Sigmoid colon (tissue), 4 donors: ENCODE data around the gene SND1.

ENCODE experiments used
- CTCF ChIP-seq, 4 experiments: fragments of 450-650 bp in 3 of 4; fragments of 200-600 bp in 1 of 4; IDR thresholded peaks; one replicate each; pipeline ENCODE4 v1.5.1; 2016 to 2019; ENCODE audit warnings: antibody characterized with exemption in 4 of 4, mild to moderate bottlenecking in 3 of 4, moderate library complexity in 2 of 4
- EP300 ChIP-seq, 4 donors: sonication (generic); formaldehyde crosslinking; IDR thresholded peaks; one replicate each; pipeline ENCODE4 v1.6.1; 2017; ENCODE audit warnings: antibody characterized with exemption in 4 of 4
- POLR2A ChIP-seq, 2 donors: fragments of 450-650 bp; IDR thresholded peaks; one replicate each; pipeline ENCODE4 v1.6.1; 2016; ENCODE audit warnings: antibody characterized with exemption in 2 of 2, mild to moderate bottlenecking in 2 of 2, moderate library complexity in 2 of 2
- POLR2AphosphoS5 ChIP-seq, 4 donors: sonication (generic); formaldehyde crosslinking; IDR thresholded peaks; one replicate each; pipeline ENCODE4 v1.6.1; 2017; ENCODE audit warnings: antibody characterized with exemption in 4 of 4

GRCh38 chr7:127880454-127880853 lies 228.5 kb downstream of the SND1 start:
- no peak for TF ChIP-seq CTCF (IDR thresholded peaks at IDR 0.05)
- TF ChIP-seq POLR2A (IDR thresholded peaks at IDR 0.05), result no peak
- no peak for TF ChIP-seq POLR2AphosphoS5 (IDR thresholded peaks at IDR 0.05)
- no peak for TF ChIP-seq EP300 (IDR thresholded peaks at IDR 0.05)
